HCT116 (cell line): ENCODE results near the gene CFDP1. TPM values are rescaled to one million over a fixed set of nuclear protein-coding genes. Genes with fewer than 3 reads are reported as not detected.

ENCODE experiments used
- ATAC-seq: fragments of 200-7000 bp; cut with Tn5 transposase; 2 replicates; pipeline ENCODE4 v1.9.1; 2020; ENCODE audit warnings: mild to moderate bottlenecking, moderate library complexity
- BruUV-seq: library from RNA; stranded (reverse); fragments of 400-500 nt; replicated peaks from 2 replicates; lab custom pipeline; 2021; lab: Mats Ljungman, UMichigan
- CTCF ChIA-PET: fragments of 300-600 bp; sonication (Branson Sonifier 250); formaldehyde crosslinking; loops from one replicate; lab custom pipeline; 2021; ENCODE audit warnings: antibody characterized with exemption; lab: Charles Lee
- POLR2A ChIA-PET: fragments of 300-600, 350-600 bp; sonication (Branson Sonifier 250); formaldehyde crosslinking; loops from one replicate; lab custom pipeline; 2021; ENCODE audit warnings: antibody characterized with exemption; lab: Charles Lee
- RAD21 ChIA-PET, 2 experiments: fragments of 300-600 bp; sonication (Branson Sonifier 250); formaldehyde crosslinking; loops; one replicate each; lab custom pipeline; 2023; ENCODE audit warnings: low total read pairs in 2 of 2; ENCODE audit not compliant: uncharacterized antibody in 2 of 2, unreplicated experiment in 2 of 2, low non-redundant PET in 1 of 2; lab: Charles Lee
- DNase-seq: peaks from one replicate; pipeline ENCODE4 v3.0.0-alpha.2; 2010; ENCODE audit warnings: low read depth, low spot score
- H2AFZ ChIP-seq: fragments of 200-600 bp; shearing (Covaris generic), sonication (generic); 2 replicates; pipeline ENCODE4 v1.6.1; 2017; ENCODE audit warnings: low read depth, mixed run types, mixed read lengths, antibody characterized with exemption, low read length; ENCODE audit not compliant: poor library complexity, severe bottlenecking
- H3K27ac ChIP-seq: 2 replicates; pipeline ENCODE4 v1.5.1; 2012; ENCODE audit warnings: low read depth, low read length
- H3K27me3 ChIP-seq: fragments of 200-600 bp; sonication (generic); 2 replicates; pipeline ENCODE4 v1.6.1; 2016; ENCODE audit warnings: mixed run types, low read length, mixed read lengths; ENCODE audit not compliant: insufficient read depth
- H3K36me3 ChIP-seq, 2 experiments: fragments of 200-500 bp in 1 of 2; fragments of 200-600 bp in 1 of 2; sonication (Bioruptor generic) in 1 of 2; sonication (generic) in 1 of 2; 2 replicates each; pipeline versions ENCODE4 v1.5.1 to v1.6.1; 2014 to 2016; ENCODE audit warnings: low read length in 2 of 2, inconsistent platforms in 1 of 2, mixed read lengths in 1 of 2, mixed run types in 1 of 2; ENCODE audit not compliant: insufficient read depth in 2 of 2, control insufficient read depth in 1 of 2
- H3K4me1 ChIP-seq, 2 experiments: fragments of 200-600 bp in 1 of 2; sonication (generic) in 1 of 2; 2 replicates each; pipeline versions ENCODE4 v1.5.1 to v1.6.1; 2012 to 2017; ENCODE audit warnings: low read length in 2 of 2, inconsistent platforms in 1 of 2, mild to moderate bottlenecking in 1 of 2, mixed read lengths in 1 of 2, mixed run types in 1 of 2, moderate library complexity in 1 of 2; ENCODE audit not compliant: insufficient read depth in 2 of 2, control insufficient read depth in 1 of 2
- H3K4me2 ChIP-seq: fragments of 200-600 bp; sonication (generic); 2 replicates; pipeline ENCODE4 v1.6.1; 2017; ENCODE audit warnings: mixed run types, low read length, mixed read lengths
- H3K4me3 ChIP-seq, 2 experiments: fragments of 200-600 bp in 1 of 2; sonication (generic) in 1 of 2; replicated peaks in 1 of 2; 2 replicates each; pipeline ENCODE4 v1.5.1; 2011 to 2016; ENCODE audit warnings: low read length in 2 of 2, control low read depth in 1 of 2, low read depth in 1 of 2, mild to moderate bottlenecking in 1 of 2, mixed read lengths in 1 of 2, mixed run types in 1 of 2
- H3K79me2 ChIP-seq: fragments of 200-600 bp; sonication (generic); 2 replicates; pipeline ENCODE4 v1.6.1; 2017; ENCODE audit warnings: mild to moderate bottlenecking, mixed run types, low read length, moderate library complexity, mixed read lengths; ENCODE audit not compliant: insufficient read depth
- H3K9ac ChIP-seq: fragments of 200-600 bp; sonication (generic); 2 replicates; pipeline ENCODE4 v1.6.1; 2016; ENCODE audit warnings: low read length, mixed read lengths
- H3K9me2 ChIP-seq: fragments of 200-600 bp; sonication (generic), shearing (Covaris generic); 2 replicates; pipeline ENCODE4 v1.6.1; 2017; ENCODE audit warnings: mixed run types, mild to moderate bottlenecking, moderate library complexity; ENCODE audit not compliant: insufficient read depth
- H3K9me3 ChIP-seq, 2 experiments: fragments of 200-500 bp in 1 of 2; fragments of 200-600 bp in 1 of 2; sonication (Bioruptor generic) in 1 of 2; sonication (generic) in 1 of 2; 2 replicates each; pipeline ENCODE4 v1.6.1; 2014 to 2017; ENCODE audit warnings: low read length in 2 of 2, mixed read lengths in 2 of 2, inconsistent platforms in 1 of 2, low read depth in 1 of 2, mild to moderate bottlenecking in 1 of 2, mixed run types in 1 of 2, moderate library complexity in 1 of 2; ENCODE audit not compliant: control insufficient read depth in 1 of 2, insufficient read depth in 1 of 2
- H4K20me1 ChIP-seq: fragments of 200-600 bp; sonication (generic), shearing (Covaris generic); 2 replicates; pipeline ENCODE4 v1.6.1; 2017; ENCODE audit warnings: mixed run types, mild to moderate bottlenecking, moderate library complexity; ENCODE audit not compliant: insufficient read depth
- EZH2phosphoT487 ChIP-seq: fragments of 200-600 bp; IDR thresholded peaks from 2 replicates; pipeline ENCODE4 v1.6.1; 2018; ENCODE audit warnings: antibody characterized with exemption, borderline replicate concordance
- POLR2A ChIP-seq: IDR thresholded peaks from 2 replicates; pipeline ENCODE4 v1.7.0; 2011; ENCODE audit warnings: borderline replicate concordance; ENCODE audit not compliant: insufficient read depth, insufficient read length; ENCODE audit errors: extremely low read depth
- TCF7L2 ChIP-seq: IDR thresholded peaks from 2 replicates; pipeline ENCODE4 v1.7.0; 2011; ENCODE audit warnings: borderline replicate concordance, inconsistent platforms; ENCODE audit not compliant: insufficient read depth, insufficient read length; ENCODE audit errors: extremely low read depth
- ZNF274 ChIP-seq: fragments of 200-500 bp; sonication (Bioruptor generic); IDR thresholded peaks from 2 replicates; pipeline ENCODE4 v1.6.1; 2014; ENCODE audit warnings: mild to moderate bottlenecking, low read depth, low read length, inconsistent platforms
- intact Hi-C: fragments of 100-400 bp; cut with micrococcal nuclease; formaldehyde crosslinking; loops from 2 replicates; pipeline ENCODE4 v1.10.0; 2022
- total RNA-seq: library from RNA; stranded (reverse); gene quantifications from one replicate; pipeline ENCODE4 v1.2.1, GENCODE V29; 2021; ENCODE audit not compliant: unreplicated experiment

Gene CFDP1
- total RNA-seq, 1 experiment from 2014 or later, result 45.3 TPM

DNA sequence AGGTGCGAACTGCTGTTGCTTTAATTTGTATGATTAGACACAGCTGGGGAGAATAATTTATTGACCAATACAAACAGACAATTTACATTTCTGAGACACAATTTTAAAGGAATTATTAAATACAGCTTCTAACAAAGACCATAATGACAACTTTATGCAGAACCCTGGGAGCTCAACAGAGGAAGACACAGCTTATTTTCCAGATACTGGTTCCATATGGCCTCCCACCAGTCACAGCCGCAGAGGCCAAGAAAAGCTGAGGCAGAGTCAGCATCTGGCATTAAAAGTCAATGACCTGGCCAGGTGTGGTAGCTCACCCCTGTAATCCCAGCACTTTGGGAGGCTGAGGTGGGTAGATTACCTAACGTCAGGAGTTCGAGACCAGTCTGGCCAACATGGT is 115.8 kb downstream of the CFDP1 start:
- Histone ChIP-seq H3K27me3 (no peaks in the 10 kb centered on the region), H3K4me2 (no peak overlapping the region), H3K9me2 (no peaks in the 10 kb centered on the region), H3K4me3 (no peak overlapping the region), H3K9me3 (no peaks in the 10 kb centered on the region), H3K27ac (no peak overlapping the region), H3K79me2 (no peaks in the 10 kb centered on the region), H3K36me3 (no peaks in the 10 kb centered on the region; a peak in 1 of 4 replicates)
- RAD21 ChIA-PET, result no interaction called here
- no TSS peak for BruUV-seq
- POLR2A ChIA-PET, result no interaction called here
- intact Hi-C loops, result no loop called here
- TF ChIP-seq EZH2phosphoT487, result no peak
- TF ChIP-seq, all 23 proteins: peak for 0
- DNase-seq (no peak), ATAC-seq (no peak)
- no peak overlapping the region for H3K9ac ChIP-seq
- no peaks in the 10 kb centered on the region for H4K20me1 ChIP-seq
- H2AFZ ChIP-seq, result no peak overlapping the region
- CTCF ChIA-PET, result no interaction called here
- H3K4me1 ChIP-seq, result peaks cover 0 to 4% of the 10 kb centered on the region in 2 experiments; a peak in 1 of 4 replicates

DNA sequence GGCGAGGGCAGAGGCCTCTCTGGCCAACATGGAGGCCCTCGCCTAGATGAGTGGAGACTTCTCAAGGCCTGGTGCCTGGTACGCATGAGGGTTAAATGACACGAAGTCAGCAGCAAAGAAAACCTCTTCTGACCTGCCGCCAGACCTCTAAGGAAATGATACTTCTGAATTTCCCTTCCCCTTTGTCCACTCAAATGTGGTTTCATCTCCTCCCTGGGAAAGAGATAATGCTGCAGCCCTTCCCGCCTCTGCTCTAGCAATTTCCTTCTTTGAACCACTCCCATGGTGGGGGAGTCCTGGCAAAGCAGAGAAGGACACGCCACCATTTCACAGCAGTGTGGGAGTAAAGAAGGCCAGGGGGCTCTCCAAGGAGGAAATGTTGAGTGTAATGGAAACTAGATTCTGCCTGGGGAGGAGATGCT is 116.2 kb downstream of the CFDP1 start:
- ATAC-seq, result no peak
- no peak overlapping the region for H3K9ac ChIP-seq
- H3K4me2 ChIP-seq, result no peak overlapping the region
- intact Hi-C loops, result no loop called here
- no peak overlapping the region for H2AFZ ChIP-seq
- no peak overlapping the region for H3K27ac ChIP-seq
- H3K4me1 ChIP-seq, result peaks cover 0 to 4% of the 10 kb centered on the region in 2 experiments; a peak in 1 of 4 replicates
- ChIA-PET POLR2A (no interaction called here), CTCF (no interaction called here), RAD21 (no interaction called here)
- no peaks in the 10 kb centered on the region for H3K27me3 ChIP-seq
- H3K9me3 ChIP-seq, result no peaks in the 10 kb centered on the region
- BruUV-seq, result no TSS peak
- no peaks in the 10 kb centered on the region for H3K9me2 ChIP-seq
- TF ChIP-seq POLR2A (no peak), TCF7L2 (no peak), ZNF274 (no peak)
- H3K79me2 ChIP-seq, result no peaks in the 10 kb centered on the region
- no peak overlapping the region for H3K4me3 ChIP-seq
- no peaks in the 10 kb centered on the region for H4K20me1 ChIP-seq
- DNase-seq, result no peak
- H3K36me3 ChIP-seq, result no peaks in the 10 kb centered on the region; a peak in 1 of 4 replicates
